Cardiac septum (tissue), 1 donor: ENCODE data around the gene PADI1. TPM values are rescaled to one million over a fixed set of nuclear protein-coding genes. Genes with fewer than 3 reads are reported as not detected.
"Not testable (repeated sequence)": the region's sequence is repeated elsewhere in the genome, so short reads cannot be mapped to it uniquely, and the experiment has no call there.

Experiments
- DNase-seq: peaks from one replicate; pipeline ENCODE4 v3.0.0-alpha.2; 2020; ENCODE audit warnings: low spot score
- intact Hi-C: fragments of 100-400 bp; cut with DNase I; formaldehyde crosslinking; loops from one replicate; pipeline ENCODE4 v1.14.0; 2022
- total RNA-seq: library from RNA; stranded (reverse); fragmentation: NEBNext Ultra II Directional; extraction: Animal tissue kit (Norgen Biotek cat#: 25700); gene quantifications from one replicate; pipeline ENCODE4 v1.2.1, GENCODE V29; 2021
- donor health status: DM: no; HTN: no; CAD: no.

The PADI1 gene
- total RNA-seq, 1 donor from 2014 or later: not detected

- DNase-seq: peak; percentile 78
- intact Hi-C loops: no loop called here
Measured at GRCh38 chr1:17233675-17234320, 28.9 kb downstream of the PADI1 start.

DNA sequence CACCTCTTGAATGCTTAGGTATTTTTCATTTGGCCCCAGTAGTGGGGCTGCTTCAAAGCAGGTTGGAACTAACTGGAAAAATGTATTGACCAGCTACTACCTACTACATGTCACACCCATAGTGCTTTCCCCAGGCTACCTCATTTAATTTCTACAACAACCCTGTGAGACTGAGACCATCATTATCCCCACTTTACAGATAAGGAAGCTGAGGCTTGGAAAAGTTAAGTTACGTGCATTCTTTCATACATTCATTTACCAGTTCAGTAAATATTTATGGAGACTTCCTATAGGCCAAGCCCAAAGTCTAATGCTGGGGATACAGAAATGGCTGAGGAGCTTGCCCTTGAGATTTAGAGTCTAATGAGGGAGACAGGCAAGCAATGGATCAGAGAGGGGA lies 29.5 kb downstream of the PADI1 start:
- DNase-seq: no peak
- intact Hi-C loops: no loop called here

DNA sequence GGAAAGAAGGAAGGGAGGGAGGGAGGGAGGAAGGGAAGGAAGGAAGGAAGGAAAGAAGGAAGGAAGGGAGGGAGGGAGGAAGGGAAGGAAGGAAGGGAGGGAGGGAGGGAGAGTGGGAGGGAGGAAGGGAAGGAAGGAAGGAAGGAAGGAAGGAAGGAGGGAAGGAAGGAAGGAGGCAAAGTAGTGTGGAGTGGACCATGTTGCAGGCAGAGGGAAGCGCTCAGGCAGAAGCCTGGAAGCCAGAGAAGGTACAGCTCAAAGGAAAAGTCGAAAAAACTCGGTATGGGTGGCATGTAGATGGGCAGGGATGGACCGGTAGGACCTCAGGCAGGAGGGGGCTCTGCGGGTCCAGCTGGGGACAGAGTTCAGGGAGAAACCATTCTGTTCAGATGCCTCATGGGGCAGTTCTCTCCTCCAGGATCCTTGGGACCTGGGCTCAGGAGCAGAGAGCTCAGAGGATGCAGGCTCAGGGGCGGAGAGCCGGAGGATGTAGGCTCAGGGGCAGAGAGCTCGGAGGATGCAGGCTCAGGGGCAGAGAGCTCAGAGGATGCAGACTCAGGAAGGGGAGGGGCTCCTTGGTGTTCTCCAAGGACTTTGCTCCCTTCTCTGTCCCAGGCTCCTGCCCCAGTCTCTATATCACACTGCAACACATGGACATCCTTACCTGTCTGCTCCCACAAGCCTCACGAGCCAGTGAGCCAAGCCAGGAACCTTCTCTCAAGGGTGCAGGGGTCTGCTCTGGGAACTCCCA lies 30.4 kb downstream of the PADI1 start:
- intact Hi-C loops: no loop called here
- no peak for DNase-seq

DNA sequence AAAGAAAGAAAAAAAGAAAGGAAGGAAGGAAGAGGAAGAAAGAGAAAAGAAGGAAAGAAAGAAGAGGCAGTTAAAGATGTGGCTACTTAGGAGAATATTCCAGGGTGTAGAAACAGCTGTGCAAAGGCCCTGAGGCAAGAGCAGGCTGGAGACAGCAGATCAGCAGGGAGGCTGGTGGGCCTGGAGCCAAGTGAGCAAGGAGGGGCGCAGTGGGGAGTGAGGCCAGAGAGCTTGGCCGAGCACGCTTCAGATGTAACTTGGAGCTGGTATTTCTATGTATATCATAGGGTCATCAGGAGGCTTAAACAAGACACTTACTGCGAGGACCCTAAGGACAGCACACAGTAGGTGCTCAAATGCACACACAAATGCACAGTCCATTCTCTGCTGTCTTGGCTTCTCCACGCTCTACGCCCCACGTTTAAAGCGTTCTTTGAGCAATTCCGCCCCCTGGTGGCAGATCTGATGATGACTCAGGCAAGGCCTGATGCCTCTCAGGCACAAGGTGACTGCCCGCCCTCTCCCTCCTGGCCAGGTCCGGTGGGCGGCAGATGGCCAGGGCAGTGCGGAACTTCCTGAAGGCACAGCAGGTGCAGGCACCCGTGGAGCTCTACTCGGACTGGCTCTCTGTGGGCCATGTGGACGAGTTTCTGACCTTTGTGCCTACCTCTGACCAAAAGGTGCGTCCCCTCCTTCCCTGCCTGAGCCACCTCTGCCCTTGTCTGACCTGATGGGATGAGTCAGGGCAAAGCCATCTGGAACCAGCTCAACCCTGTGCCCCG lies 32.0 kb downstream of the PADI1 start:
- intact Hi-C loops: loop anchor here (1.0 to 2.0 kb wide), 2 partner anchors 112 to 178 kb away; no protein-coding TSS in a partner anchor
- peak; percentile 91 for DNase-seq

DNA sequence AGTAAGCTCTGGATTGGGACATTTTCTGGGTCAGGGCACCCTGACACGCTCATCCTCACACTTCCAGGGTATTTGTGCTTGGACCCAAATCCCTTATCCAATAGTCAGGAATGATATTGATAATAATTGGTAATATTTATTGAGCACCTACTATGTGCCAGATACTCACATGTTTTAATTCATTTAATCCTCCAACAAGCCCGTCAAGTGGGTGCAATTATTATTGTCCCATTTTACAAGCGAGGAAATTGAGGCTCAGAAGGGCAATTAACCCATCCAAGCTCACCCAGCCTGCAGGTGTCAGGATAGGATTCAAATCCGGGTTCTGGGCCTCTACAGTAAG lies 32.6 kb downstream of the PADI1 start:
- DNase-seq: no peak
- intact Hi-C loops: loop anchor here (1.0 to 2.0 kb wide), 2 partner anchors 112 to 179 kb away; no protein-coding TSS in a partner anchor

DNA sequence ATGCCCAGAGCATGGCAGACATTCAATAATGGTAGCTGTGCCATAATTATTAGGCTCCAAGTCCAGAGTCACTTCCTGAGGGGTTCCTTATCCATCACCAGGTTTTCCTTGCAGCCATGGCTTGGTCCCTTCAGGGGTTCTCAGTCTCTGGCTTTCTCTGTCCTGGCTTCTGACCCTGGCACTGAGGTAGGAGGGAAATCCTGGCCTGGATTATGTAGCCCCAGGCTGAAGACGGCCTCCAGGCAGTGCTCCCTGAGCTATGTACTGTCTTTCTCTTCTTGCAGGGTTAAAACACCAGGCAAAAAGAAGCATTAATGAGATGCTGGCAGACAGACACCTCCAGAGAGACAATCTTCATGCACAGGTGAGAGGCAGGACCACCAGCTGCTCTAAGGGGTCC lies 34.5 kb downstream of the PADI1 start:
- DNase-seq: no peak
- intact Hi-C loops: no loop called here

DNA sequence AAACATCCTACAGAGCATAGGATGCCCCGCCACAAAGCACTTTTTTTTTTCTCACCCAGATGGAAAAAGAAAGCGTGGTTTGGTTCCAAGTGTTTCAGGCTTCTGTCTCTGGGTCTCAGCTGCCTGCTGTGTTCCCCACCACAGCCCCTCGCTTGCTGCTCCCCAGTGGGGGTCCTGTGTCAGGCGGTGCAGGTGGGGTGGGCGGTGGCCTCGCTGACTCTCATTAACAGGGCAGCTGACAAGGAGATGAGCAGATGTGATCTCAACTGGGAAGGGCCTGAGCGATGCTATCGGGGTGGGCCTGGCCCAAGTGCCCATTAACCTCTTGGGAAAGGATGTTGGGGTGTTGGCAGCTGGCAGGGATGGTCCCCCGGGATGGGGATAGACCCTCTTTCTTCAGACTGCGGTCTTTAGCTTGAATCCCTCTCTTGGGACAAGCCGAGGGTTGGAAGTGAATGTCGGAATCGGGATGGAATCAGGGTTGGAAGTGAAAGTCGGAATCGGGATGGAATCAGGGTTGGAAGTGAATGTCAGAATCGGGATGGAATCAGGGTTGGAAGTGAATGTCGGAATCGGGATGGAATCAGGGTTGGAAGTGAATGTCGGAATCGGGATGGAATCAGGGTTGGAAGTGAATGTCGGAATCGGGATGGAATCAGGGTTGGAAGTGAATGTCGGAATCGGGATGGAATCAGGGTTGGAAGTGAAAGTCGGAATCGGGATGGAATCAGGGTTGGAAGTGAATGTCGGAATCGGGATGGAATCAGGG lies 36.3 kb downstream of the PADI1 start:
- DNase-seq, intact Hi-C loops: not testable (repeated sequence)

DNA sequence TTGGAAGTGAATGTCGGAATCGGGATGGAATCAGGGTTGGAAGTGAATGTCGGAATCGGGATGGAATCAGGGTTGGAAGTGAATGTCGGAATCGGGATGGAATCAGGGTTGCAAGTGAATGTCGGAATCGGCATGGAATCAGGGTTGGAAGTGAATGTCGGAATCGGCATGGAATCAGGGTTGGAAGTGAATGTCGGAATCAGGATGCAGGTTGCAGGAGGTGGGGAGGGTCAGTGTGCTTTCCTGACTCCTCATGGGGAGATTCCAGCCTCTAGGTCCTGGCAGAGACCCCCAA lies 36.8 kb downstream of the PADI1 start:
- intact Hi-C loops, DNase-seq: not testable (repeated sequence)

GRCh38 chr1:17243274-17243673 lies 38.3 kb downstream of the PADI1 start:
- intact Hi-C loops: no loop called here
- no peak for DNase-seq

GRCh38 chr1:17244821-17245740 lies 40.2 kb downstream of the PADI1 start:
- no peak for DNase-seq
- intact Hi-C loops: no loop called here

DNA sequence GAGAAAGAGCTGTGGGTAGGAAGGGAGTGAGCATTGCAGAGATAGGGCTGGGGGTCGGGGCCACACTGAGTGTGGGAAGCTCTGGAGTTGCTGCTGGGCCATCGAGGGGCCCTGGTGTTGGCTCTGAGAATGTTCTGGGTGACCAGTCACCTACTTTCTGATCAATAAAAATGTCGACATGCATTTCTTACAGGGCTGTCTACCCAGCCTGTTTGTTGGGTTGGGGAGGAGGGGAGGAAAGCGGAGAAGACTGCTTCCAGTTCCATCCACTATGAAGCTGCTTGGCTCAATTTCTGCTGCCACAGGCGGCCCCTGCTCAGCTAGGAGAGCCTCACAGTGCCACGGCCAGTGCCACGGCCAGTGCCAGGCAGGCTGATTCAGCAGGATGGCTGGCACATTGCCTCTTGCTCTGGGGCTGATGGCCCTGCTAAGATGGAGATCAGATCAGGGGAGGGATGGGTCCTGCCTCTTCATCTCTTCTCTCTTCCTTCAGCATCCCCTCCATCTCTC lies 40.9 kb downstream of the PADI1 start:
- DNase-seq: no peak
- intact Hi-C loops: no loop called here

DNA sequence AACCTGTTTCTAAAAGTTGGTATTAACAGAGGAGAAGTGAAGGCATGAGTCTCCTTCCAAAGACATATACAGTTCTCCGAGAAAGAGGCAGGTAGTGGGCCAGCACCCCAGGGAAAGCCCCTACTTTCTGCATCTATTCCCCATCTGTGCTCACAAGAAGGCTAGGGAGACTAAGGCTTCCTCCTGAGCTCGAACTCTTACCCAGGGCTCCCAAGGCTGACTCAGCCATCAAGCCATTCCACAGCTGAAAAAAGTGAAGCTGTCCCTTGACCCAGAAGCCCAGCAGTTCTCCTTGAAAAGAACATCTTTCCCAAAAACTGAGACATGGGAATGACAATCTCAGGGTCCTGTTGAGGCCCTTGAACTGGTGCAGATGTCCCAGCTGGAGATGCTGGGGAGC lies 42.0 kb downstream of the PADI1 start:
- no peak for DNase-seq
- intact Hi-C loops: no loop called here

DNA sequence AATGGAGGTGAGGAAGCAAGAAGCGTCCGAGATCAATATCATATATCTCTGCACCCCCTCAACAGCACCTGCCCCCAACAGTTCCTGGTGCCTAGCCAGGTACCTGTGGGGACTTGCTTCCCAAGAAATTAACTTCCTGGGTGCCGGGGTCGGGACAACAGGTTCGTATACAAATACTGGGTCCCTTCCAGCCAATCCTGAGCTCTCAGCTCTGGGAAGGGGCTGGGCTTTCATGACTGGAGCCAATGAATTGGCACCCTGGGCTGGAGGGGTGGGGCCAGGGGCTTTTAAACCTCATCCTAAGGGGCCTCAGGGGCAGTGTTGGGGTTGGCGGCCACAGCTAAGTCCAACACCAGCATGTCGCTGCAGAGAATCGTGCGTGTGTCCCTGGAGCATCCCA lies 43.9 kb downstream of the PADI1 start, which contains the start of gene PADI3:
Gene PADI3, plus strand, starts transcription at position 318 of the 400 bp plus-strand sequence. Its CDS starts 40 bp downstream, at position 358.
- DNase-seq: no peak
- intact Hi-C loops: no loop called here

GRCh38 chr1:17250601-17251000 lies 45.7 kb downstream of the PADI1 start:
- intact Hi-C loops: no loop called here
- no peak for DNase-seq

DNA sequence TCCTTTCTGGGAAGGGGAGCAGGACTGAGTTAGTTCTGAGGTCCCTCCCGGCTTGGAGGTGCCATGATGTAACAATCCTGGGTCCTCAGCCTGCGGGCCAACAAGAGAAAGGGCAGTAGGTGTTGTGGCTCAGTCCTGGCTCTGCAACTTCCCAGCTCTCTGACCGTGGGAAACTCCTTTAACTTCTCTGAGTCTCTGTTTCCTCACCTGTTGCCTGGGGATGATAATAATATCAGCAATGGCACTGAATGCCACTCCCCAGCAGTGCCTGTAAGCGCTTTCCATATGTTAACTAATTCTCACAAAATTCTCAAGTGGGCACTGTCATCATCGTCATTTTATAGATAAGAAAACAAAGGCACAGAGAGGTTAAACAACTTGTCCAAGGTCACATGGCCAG lies 46.3 kb downstream of the PADI1 start:
- intact Hi-C loops: no loop called here
- DNase-seq: no peak

- DNase-seq: no peak
- intact Hi-C loops: no loop called here
Measured at GRCh38 chr1:17251701-17252376, 46.9 kb downstream of the PADI1 start.

DNA sequence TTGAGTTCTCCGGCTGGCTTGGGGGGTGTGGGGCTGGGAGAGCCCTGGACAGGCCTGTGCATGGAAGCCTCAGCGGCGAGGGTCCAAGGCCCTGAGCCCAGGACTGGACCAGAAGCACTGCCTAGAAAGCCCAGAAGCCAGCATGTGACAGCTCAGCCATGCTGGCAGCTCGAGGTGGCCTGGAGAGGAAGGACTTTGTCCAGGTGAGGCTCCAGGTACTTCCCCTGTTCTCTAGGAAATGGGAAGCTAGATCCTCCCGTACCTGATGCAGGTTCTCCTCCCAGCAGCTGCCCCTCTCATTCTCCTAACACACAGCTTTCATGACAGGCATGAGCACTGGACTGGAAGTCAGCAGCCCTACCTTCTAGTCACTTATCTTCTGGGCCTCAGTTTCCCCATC lies 50.4 kb downstream of the PADI1 start:
- intact Hi-C loops: no loop called here
- DNase-seq: no peak

DNA sequence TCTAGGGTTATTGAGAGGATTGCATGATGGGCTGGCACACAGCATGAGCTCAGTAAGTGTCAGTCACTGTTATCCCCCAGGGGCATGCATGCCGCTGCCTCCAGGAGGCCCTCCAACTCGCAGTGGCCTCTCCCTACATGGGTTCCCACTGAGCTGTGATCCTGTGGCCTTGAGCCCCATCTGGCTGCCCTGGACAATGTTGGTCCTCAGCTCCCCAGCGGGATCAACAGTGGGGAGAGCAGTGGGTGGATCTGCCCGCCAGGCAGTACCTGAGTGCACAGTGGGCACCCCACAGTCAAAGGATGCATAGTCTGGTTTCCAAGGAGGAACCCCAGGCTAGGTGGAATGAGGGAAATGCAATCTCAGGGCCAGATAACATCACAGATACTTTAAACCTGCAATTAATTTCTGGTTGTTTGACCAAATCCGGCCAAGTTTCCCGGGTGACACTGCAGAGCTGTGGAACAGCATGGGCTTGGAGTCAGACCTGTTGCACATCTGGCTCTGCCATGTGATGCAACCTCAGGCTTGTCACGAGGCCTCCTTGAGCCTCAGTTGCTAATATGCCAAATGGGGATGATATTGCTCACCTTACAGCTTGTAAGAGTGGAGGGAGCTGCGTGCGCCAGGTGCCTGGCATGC lies 53.3 kb downstream of the PADI1 start:
- DNase-seq: no peak
- intact Hi-C loops: no loop called here
